Effector memory CD8-positive, alpha-beta T cell (primary cell): Measurements from ENCODE around the gene GSK3B.
"Not testable (repeated sequence)": the region's sequence is repeated elsewhere in the genome, so short reads cannot be mapped to it uniquely, and the experiment has no call there.

ENCODE experiments used
- ATAC-seq: fragments of 150-1000 bp; cut with Tn5 transposase; replicated peaks from 2 replicates; pipeline ENCODE4 v1.10.0; 2021; ENCODE audit warnings: mild to moderate bottlenecking, moderate library complexity
- DNase-seq, 3 experiments: peaks; one replicate each; pipeline ENCODE4 v3.0.0; 2021
- H3K27ac Mint-ChIP-seq, 2 donors: one replicate each; pipeline ENCODE4 v1.8.0; 2022; ENCODE audit warnings: mild to moderate bottlenecking in 2 of 2, mixed read lengths in 2 of 2, moderate library complexity in 2 of 2
- H3K27me3 Mint-ChIP-seq, 2 donors: one replicate each; pipeline ENCODE4 v1.8.0; 2022; ENCODE audit warnings: mixed read lengths in 2 of 2
- H3K36me3 Mint-ChIP-seq: one replicate; pipeline ENCODE4 v1.8.0; 2022; ENCODE audit warnings: mild to moderate bottlenecking, moderate library complexity, mixed read lengths; ENCODE audit not compliant: insufficient read depth
- H3K4me1 Mint-ChIP-seq, 2 donors: one replicate each; pipeline ENCODE4 v1.8.0; 2022; ENCODE audit warnings: low read depth in 2 of 2, mixed read lengths in 2 of 2
- H3K4me3 Mint-ChIP-seq, 2 donors: one replicate each; pipeline ENCODE4 v1.8.0; 2022; ENCODE audit warnings: mild to moderate bottlenecking in 2 of 2, mixed read lengths in 2 of 2, moderate library complexity in 2 of 2
- H3K9me3 Mint-ChIP-seq, 2 donors: one replicate each; pipeline ENCODE4 v1.8.0; 2022; ENCODE audit warnings: mixed read lengths in 2 of 2

GSK3B gene

DNA sequence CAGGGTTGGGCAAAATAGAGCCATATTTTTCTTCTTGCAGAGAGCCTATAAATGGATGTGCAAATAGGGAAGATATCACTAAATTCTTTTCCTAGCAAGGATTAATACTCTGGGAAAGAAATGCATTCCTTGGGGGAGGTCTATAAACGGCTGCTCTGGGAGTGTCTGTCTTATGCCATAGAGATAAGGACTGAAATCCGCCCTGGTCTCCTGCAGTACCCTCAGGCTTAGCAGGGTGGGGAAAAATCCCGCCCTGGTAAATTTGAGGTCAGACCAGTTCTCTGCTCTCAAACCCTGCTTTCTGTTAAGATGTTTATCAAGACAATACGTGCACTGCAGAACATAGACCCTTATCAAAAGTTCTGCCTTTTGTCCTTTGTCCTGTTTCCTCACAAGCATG is 205.6 kb downstream of the GSK3B start:
- not testable (repeated sequence) for H3K27me3 Mint-ChIP-seq, ATAC-seq, H3K36me3 Mint-ChIP-seq, H3K4me3 Mint-ChIP-seq, DNase-seq, H3K9me3 Mint-ChIP-seq, H3K27ac Mint-ChIP-seq
- H3K4me1 Mint-ChIP-seq, result peaks cover 8 to 39% of the 10 kb centered on the region in 2 donors

DNA sequence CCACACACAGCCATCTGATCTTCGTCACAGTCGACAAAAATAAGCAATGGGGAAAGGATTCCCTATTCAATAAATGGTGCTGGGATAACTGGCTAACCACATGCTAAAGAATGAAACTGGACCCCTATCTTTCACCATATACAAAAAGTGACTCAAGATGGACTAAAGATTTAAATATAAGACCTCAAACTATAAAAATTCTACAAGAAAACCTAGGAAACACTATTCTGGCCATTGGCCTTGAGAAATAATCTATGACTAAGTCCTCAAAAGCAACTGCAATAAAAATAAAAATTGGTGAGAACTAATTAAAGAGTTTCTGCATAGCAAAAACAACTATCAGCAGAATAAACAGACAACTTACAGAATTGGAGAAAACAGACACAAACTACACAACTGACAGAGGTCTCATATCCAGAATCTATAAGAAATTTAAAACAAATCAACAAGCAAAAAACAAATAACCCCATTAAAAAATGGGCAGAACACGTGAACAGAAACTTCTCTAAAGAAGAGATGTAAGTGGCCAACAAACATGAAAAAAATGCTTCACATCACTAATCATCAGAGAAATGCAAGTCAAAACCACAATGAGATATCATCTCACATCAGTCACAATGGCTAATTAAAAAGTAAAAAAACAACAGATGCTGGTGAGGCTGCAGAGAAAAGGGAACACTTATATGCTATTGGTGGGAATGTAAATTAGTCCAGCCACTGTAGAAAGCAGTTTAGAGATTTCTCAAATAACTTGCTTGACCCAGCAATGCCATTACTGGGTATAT is 208.3 kb downstream of the GSK3B start:
- H3K4me1 Mint-ChIP-seq, result peaks cover 4 to 31% of the 10 kb centered on the region in 2 donors
- H3K4me3 Mint-ChIP-seq, result no peak overlapping the region
- ATAC-seq (no peak), DNase-seq (no peak)
- peaks cover 6% of the 10 kb centered on the region for H3K36me3 Mint-ChIP-seq
- no peaks in the 10 kb centered on the region for H3K27me3 Mint-ChIP-seq
- peaks cover 0 to 3% of the 10 kb centered on the region in 2 donors for H3K9me3 Mint-ChIP-seq
- no peak overlapping the region for H3K27ac Mint-ChIP-seq

- H3K27me3 Mint-ChIP-seq, result no peaks in the 10 kb centered on the region
- ATAC-seq, result no peak
- no peak for DNase-seq
- H3K36me3 Mint-ChIP-seq, result peaks cover 20% of the 10 kb centered on the region
- H3K4me3 Mint-ChIP-seq, result no peak overlapping the region
- no peak overlapping the region for H3K27ac Mint-ChIP-seq
- peaks cover 0 to 3% of the 10 kb centered on the region in 2 donors for H3K9me3 Mint-ChIP-seq
- H3K4me1 Mint-ChIP-seq, result peaks cover 4 to 31% of the 10 kb centered on the region in 2 donors
Measured at GRCh38 chr3:119884161-119884557, 210.1 kb downstream of the GSK3B start.

- H3K9me3 Mint-ChIP-seq, result no peaks in the 10 kb centered on the region
- peaks cover 4 to 31% of the 10 kb centered on the region in 2 donors for H3K4me1 Mint-ChIP-seq
- H3K27me3 Mint-ChIP-seq, result no peaks in the 10 kb centered on the region
- no peak overlapping the region for H3K27ac Mint-ChIP-seq
- H3K36me3 Mint-ChIP-seq, result peaks cover 20% of the 10 kb centered on the region
- DNase-seq, result no peak
- no peak for ATAC-seq
- no peak overlapping the region for H3K4me3 Mint-ChIP-seq
Measured at GRCh38 chr3:119883461-119884160, 210.6 kb downstream of the GSK3B start.

GRCh38 chr3:119880966-119881365 is 213.3 kb downstream of the GSK3B start:
- Mint-ChIP-seq H3K9me3 (no peaks in the 10 kb centered on the region), H3K4me3 (no peak overlapping the region), H3K4me1 (peaks cover 3 to 15% of the 10 kb centered on the region in 2 donors), H3K36me3 (peaks cover 20% of the 10 kb centered on the region), H3K27me3 (no peaks in the 10 kb centered on the region), H3K27ac (no peak overlapping the region)
- ATAC-seq (no peak), DNase-seq (no peak)

DNA sequence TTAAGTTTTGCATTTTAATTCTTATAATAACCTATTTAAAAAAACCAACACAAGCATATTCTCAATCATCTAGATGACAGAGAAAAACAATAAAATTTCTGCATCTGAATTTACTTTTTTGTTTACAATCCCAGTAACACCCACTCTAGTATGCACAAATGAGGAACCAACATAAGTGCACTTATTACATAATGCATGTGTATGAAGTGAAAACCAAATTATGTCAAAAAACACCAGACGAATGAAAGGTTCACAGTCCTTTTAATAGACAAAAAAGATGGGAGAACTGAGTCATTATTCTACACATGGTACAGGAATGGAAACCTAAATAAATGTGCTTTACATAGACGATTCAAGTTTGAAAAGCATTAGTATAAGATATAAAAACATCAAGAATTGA is 220.6 kb downstream of the GSK3B start:
- H3K36me3 Mint-ChIP-seq, result peaks cover 5% of the 10 kb centered on the region
- peaks cover 11 to 20% of the 10 kb centered on the region in 2 donors for H3K4me1 Mint-ChIP-seq
- ATAC-seq (no peak), DNase-seq (no peak)
- H3K27ac Mint-ChIP-seq, result no peak overlapping the region
- no peak overlapping the region for H3K4me3 Mint-ChIP-seq
- H3K9me3 Mint-ChIP-seq, result no peaks in the 10 kb centered on the region
- no peaks in the 10 kb centered on the region for H3K27me3 Mint-ChIP-seq

- no peak overlapping the region for H3K4me3 Mint-ChIP-seq
- no peak for ATAC-seq
- H3K27ac Mint-ChIP-seq, result no peak overlapping the region
Measured at GRCh38 chr3:119872773-119873172, 221.5 kb downstream of the GSK3B start.

DNA sequence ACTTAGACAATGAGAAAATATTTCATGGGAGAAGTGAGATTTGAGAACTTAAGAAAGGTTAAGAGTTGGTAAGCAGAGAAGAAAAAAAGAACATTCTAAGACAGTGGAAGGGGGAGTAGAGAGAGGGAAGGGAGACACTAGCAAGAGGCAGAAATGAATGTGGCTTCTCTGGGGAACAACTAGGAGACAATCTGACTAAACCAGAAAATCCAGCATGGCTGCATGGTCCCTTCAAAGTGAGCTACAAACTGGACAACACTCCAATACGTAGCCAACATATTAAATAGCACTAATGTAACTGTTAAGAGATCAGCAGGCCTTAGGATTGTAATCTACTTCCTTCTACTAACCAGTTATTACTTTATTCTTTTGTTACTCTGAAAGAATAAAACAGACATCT is 222.7 kb downstream of the GSK3B start:
- no peak for ATAC-seq
- Mint-ChIP-seq H3K4me1 (peaks cover 11 to 24% of the 10 kb centered on the region in 2 donors), H3K27ac (peak overlapping the region in 1 of 2 donors; percentile 63), H3K36me3 (peaks cover 5% of the 10 kb centered on the region), H3K4me3 (no peak overlapping the region), H3K27me3 (no peaks in the 10 kb centered on the region), H3K9me3 (no peaks in the 10 kb centered on the region)
- no peak for DNase-seq

More at GRCh38 chr3:119872773-119873172, 221.5 kb downstream of the GSK3B start:
- Mint-ChIP-seq H3K9me3 (no peaks in the 10 kb centered on the region), H3K36me3 (peaks cover 5% of the 10 kb centered on the region), H3K27me3 (no peaks in the 10 kb centered on the region), H3K4me1 (peaks cover 11 to 23% of the 10 kb centered on the region in 2 donors)
- DNase-seq, result no peak

DNA sequence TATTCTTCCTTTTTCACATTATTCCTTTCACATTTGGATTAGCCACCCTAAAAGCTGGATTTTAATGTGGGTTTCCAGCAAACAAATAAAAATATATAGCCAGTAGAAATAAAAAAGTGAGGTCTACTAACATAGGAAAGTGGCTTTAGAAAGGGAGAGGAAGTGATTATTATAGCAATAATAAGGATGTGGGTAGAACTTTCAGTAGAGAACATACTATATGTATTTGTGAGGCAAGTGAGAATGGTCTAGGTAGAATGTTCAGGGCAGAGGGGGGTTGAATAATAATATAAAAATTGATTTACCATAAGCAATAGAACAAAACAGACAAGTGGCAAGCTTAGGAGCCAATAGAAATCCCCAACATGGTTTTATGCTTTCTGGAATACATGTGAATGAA is 223.7 kb downstream of the GSK3B start:
- Mint-ChIP-seq H3K27me3 (no peaks in the 10 kb centered on the region), H3K36me3 (peaks cover 5% of the 10 kb centered on the region), H3K4me3 (no peak overlapping the region), H3K4me1 (peaks cover 12 to 24% of the 10 kb centered on the region in 2 donors), H3K27ac (peak overlapping the region; percentile 8 to 17), H3K9me3 (no peaks in the 10 kb centered on the region)
- ATAC-seq (no peak), DNase-seq (no peak)

GRCh38 chr3:119864476-119864875 is 229.8 kb downstream of the GSK3B start:
- H3K36me3 Mint-ChIP-seq, result peaks cover 21% of the 10 kb centered on the region
- no peak overlapping the region for H3K4me3 Mint-ChIP-seq
- H3K9me3 Mint-ChIP-seq, result no peaks in the 10 kb centered on the region
- no peak overlapping the region for H3K27ac Mint-ChIP-seq
- H3K27me3 Mint-ChIP-seq, result no peaks in the 10 kb centered on the region
- H3K4me1 Mint-ChIP-seq, result peaks cover 1 to 8% of the 10 kb centered on the region in 2 donors
- DNase-seq, result no peak
- no peak for ATAC-seq

GRCh38 chr3:119862616-119863015 is 231.6 kb downstream of the GSK3B start:
- no peak overlapping the region for H3K4me3 Mint-ChIP-seq
- H3K27me3 Mint-ChIP-seq, result no peaks in the 10 kb centered on the region
- ATAC-seq (no peak), DNase-seq (no peak)
- no peaks in the 10 kb centered on the region for H3K9me3 Mint-ChIP-seq
- H3K27ac Mint-ChIP-seq, result no peak overlapping the region
- H3K4me1 Mint-ChIP-seq, result peaks cover 5% of the 10 kb centered on the region in 2 donors
- peaks cover 21% of the 10 kb centered on the region for H3K36me3 Mint-ChIP-seq

DNA sequence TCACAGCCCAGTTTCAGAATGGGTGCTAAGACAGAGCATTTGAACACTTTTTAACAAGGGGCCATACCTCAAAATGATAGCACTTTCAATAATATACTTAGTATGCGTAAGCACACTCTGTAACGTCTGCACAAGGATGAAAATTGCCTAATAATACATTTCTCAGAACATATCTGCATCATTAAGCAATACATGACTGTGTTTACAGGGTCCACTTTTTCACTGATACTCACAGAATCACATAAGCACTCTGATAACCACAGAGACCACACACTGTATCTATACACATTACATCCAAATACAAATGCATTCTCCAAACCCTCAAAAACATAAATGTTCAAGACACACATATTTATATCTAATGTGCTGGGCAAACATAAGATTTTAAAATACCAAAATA is 232.6 kb downstream of the GSK3B start:
- Mint-ChIP-seq H3K36me3 (peaks cover 21% of the 10 kb centered on the region), H3K4me3 (no peak overlapping the region), H3K4me1 (peaks cover 5 to 7% of the 10 kb centered on the region in 2 donors), H3K27me3 (no peaks in the 10 kb centered on the region), H3K27ac (peak overlapping the region in 1 of 2 donors; percentile 53), H3K9me3 (no peaks in the 10 kb centered on the region)
- ATAC-seq, result no peak
- DNase-seq, result no peak

- no peak overlapping the region for H3K4me3 Mint-ChIP-seq
- ATAC-seq (no peak), DNase-seq (no peak)
- peaks cover 6 to 8% of the 10 kb centered on the region in 2 donors for H3K4me1 Mint-ChIP-seq
- H3K27me3 Mint-ChIP-seq, result no peaks in the 10 kb centered on the region
- H3K9me3 Mint-ChIP-seq, result no peaks in the 10 kb centered on the region
- H3K27ac Mint-ChIP-seq, result no peak overlapping the region
- H3K36me3 Mint-ChIP-seq, result peaks cover 21% of the 10 kb centered on the region
Measured at GRCh38 chr3:119859728-119860127, 234.5 kb downstream of the GSK3B start.

DNA sequence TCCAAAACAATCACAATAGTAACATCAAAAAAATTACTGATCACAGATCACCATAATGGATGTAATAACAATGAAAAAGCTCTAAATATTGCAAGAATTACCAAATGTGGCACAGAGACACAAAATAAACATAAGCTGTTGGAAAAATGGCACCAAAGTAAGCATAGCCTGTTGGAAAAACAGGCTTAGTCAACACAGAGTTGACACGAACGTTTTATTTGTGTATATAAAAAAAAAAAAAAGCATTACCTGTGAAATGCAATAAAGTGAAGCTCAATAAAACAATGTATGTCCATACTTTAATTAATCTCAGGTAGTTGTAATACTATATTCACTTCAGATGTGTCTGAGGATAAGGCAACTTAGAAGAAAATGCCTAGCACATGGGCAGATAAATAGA is 235.3 kb downstream of the GSK3B start:
- Mint-ChIP-seq H3K9me3 (no peaks in the 10 kb centered on the region), H3K4me3 (no peak overlapping the region), H3K4me1 (peaks cover 6 to 10% of the 10 kb centered on the region in 2 donors), H3K36me3 (peaks cover 21% of the 10 kb centered on the region), H3K27me3 (no peaks in the 10 kb centered on the region), H3K27ac (no peak overlapping the region)
- ATAC-seq (no peak), DNase-seq (no peak)
